Large intestine (tissue), 3 donors: ENCODE measurements around the gene HJURP. TPM values are rescaled to one million over a fixed set of nuclear protein-coding genes. Genes with fewer than 3 reads are reported as not detected.
A peak's percentile ranks its signal among the peaks of the same experiment; 100 is the strongest.

ENCODE experiments used
- DNase-seq, 2 donors: peaks; one replicate each; pipeline versions ENCODE4 v3.0.0 to v3.0.0-alpha.2; 2013
- H3K27ac ChIP-seq: one replicate; pipeline ENCODE4 v1.5.1; 2013; ENCODE audit warnings: low read length
- H3K27me3 ChIP-seq: 2 replicates; pipeline ENCODE4 v1.6.1; 2013; ENCODE audit warnings: low read length; ENCODE audit not compliant: control insufficient read depth, insufficient read depth
- H3K36me3 ChIP-seq: 2 replicates; pipeline ENCODE4 v1.6.1; 2013; ENCODE audit warnings: low read length; ENCODE audit not compliant: control insufficient read depth, insufficient read depth
- H3K4me1 ChIP-seq: one replicate; pipeline ENCODE4 v1.6.1; 2013; ENCODE audit warnings: low read length; ENCODE audit not compliant: control insufficient read depth, insufficient read depth
- H3K4me3 ChIP-seq: one replicate; pipeline ENCODE4 v1.5.1; 2013; ENCODE audit warnings: low read length
- H3K9me3 ChIP-seq: one replicate; pipeline ENCODE4 v1.6.1; 2013; ENCODE audit warnings: mild to moderate bottlenecking, low read depth, low read length, moderate library complexity; ENCODE audit not compliant: control insufficient read depth
- WGBS: methylation state at CpG from one replicate; pipeline ENCODE4 v1.1.5; 2013; ENCODE audit warnings: low lambda C conversion rate; ENCODE audit not compliant: insufficient coverage; 5-methylcytosine and 5-hydroxymethylcytosine counted together
- polyA plus RNA-seq: library from polyadenylated mRNA; unstranded; fragments of 120-200 nt; gene quantifications from one replicate; pipeline ENCODE4 v1.2.1, GENCODE V29; 2013

The HJURP gene
- polyA plus RNA-seq, 1 donor: 10.6 TPM

DNA sequence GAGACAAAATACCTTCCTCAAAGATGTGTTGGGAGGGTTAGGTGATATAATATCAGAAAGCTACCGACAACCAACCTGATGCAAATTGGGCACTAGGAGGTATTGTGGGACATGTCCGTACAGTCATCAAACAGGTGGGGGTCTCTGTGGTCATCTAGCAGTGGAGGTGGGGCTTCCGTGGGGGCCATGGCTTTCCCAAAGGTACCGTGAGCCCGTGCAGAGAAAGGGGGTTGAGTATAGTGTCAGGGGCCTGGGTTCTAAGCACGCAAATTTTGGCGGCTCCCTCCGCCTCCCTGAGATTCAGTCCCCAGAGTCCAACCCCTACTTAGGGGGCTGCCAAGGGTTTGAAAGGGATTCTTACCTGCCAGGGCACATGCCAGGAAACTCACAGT, 32.6 kb downstream of the HJURP start:
- WGBS: no CpG with 5 or more reads among the region's 8 CpGs

DNA sequence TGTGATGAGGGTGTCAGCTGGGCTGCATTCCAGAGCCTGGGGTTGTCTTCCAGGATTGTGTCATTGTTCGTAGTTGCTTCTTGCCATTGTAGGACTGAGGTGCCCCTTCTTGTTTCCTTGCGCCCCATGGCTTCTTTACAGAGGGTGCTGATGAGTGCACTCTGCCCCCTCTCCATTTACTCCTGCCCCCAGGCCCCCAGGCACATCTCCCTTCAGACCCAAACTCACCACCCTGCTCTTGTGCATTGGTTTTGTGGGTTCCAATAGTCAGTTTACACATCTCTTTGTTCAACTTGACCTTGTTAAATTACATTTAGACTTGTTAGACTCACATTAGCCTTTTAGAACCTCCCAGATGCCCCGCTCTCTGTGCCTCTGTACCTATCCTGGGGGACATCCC, 33.1 kb downstream of the HJURP start:
- Histone ChIP-seq H3K4me3 (no peak overlapping the region), H3K27me3 (no peaks in the 10 kb centered on the region), H3K4me1 (peaks cover 30% of the 10 kb centered on the region), H3K36me3 (no peaks in the 10 kb centered on the region), H3K27ac (no peak overlapping the region), H3K9me3 (no peaks in the 10 kb centered on the region)
- no CpG with 5 or more reads among the region's 3 CpGs for whole genome bisulfite sequencing
- DNase-seq: no peak

More for the DNA sequence above, 32.6 kb downstream of the HJURP start:
- peaks cover 25% of the 10 kb centered on the region for H3K4me1 ChIP-seq
- DNase-seq: no peak
- no peaks in the 10 kb centered on the region for H3K27me3 ChIP-seq
- no peaks in the 10 kb centered on the region for H3K9me3 ChIP-seq
- H3K27ac ChIP-seq: no peak overlapping the region
- H3K36me3 ChIP-seq: no peaks in the 10 kb centered on the region
- no peak overlapping the region for H3K4me3 ChIP-seq

DNA sequence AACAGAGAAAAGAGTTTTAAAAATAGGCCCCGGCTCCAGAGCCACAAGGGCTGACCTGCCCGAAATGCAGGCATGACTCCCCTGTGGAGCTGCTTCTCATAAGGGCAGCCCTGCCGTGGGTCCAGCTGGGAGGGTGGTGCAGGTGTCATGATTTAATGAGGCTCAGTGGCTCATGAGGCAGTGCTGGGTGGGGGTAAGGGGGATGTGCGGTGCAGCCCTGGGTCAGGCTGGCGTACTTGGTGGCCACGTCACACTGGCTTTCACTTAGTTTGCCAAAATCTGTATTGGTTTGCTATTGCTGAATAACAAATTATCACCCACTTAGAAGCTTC, 33.6 kb downstream of the HJURP start:
- DNase-seq: no peak
- WGBS: 80% methylated on average over 1 of the region's 6 CpGs
- H3K9me3 ChIP-seq: no peaks in the 10 kb centered on the region
- H3K4me1 ChIP-seq: peaks cover 30% of the 10 kb centered on the region
- no peak overlapping the region for H3K4me3 ChIP-seq
- no peak overlapping the region for H3K27ac ChIP-seq
- no peaks in the 10 kb centered on the region for H3K27me3 ChIP-seq
- no peaks in the 10 kb centered on the region for H3K36me3 ChIP-seq

DNA sequence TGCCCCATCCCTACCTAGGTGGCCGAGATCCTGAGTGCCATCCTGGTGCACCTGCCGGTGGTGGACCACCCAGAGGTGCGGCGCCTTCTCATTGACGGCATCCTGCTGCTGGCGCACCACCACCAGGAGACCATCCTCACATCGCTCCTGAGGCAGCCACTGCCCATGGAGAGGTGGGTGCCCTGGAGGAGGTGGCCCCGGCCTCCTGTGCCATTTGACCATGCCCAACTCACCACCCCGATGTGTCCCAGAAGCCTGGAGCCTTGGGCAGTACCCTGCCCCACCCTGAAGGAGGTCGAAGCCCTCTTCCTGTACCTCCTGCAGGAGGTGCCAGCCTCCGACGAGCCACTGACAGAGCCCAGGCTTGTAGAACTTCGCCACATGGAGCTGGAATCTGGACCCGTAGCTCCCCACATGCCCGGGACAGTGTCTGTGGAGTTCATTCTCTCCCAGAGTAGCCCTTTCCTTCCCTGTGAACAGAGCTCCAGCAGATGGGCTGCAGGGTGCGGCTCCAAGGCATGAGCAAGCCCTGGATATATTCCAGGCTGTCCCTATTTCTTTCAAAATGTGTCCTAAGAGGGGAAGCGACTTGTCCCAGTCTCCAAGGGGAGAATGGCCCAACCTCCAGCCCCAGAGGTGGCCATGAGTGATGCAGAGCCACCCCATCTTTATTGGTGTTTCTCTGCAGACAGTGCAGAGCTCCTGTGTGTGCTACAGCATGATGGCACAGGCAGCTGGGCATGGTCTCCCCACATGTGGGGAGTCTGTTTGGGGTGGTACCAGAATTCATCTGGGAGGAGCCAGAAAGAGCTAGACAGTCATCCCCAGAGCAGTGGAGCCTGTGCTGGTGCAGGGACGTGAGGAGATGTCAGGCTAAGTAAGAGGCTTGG, 34.2 kb downstream of the HJURP start:
- H3K9me3 ChIP-seq: no peaks in the 10 kb centered on the region
- no peaks in the 10 kb centered on the region for H3K36me3 ChIP-seq
- H3K4me1 ChIP-seq: peaks cover 30% of the 10 kb centered on the region
- DNase-seq: no peak
- no peak overlapping the region for H3K27ac ChIP-seq
- no peaks in the 10 kb centered on the region for H3K27me3 ChIP-seq
- WGBS: no CpG with 5 or more reads among the region's 18 CpGs
- no peak overlapping the region for H3K4me3 ChIP-seq

DNA sequence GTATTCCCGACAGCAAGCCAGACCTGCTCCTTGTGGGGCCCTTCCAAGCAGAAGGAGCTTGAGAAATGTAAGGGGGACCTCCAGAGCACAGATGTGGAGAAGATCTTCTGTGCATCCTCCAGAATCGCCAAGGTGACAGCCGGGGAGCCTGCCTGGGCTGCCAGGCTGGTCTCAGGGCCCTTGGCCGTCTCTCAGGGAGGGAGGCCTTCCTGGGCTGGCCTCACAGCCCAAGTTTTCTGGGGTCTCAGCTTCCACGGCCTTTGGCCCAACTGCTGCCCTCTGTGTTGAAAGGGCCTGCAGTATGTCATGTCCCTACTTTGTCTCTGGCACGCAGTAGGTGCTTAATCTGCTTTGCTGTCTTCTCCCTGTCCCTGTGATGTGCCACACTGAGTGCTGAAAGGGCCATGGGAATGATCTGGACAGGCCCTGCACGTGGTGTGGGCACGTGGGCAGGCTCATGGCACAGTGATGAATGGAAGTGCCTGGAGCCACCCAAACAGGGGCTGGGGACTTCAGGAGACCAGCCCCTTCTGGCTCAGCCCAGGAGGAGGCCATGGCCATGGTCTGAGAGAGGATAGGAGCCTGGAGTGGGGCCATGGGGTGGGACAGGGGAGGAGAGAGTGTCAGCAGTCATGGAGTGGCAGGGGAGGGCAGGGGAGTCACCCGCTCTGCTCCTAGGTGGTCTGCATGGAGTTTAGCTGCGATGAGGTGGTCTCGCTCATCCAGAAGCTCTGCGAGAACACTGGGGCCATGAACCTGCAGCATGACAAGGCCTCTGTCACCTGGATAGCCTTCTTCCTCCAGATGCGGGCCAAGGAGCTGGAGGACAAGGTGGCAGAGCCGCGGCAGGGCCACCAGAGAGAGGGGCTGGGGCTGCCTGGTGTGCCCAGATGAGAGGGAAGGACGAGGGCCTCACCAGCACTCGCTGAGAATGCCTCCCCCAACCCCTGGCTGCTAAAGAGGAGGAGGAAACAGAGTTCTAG, 35.4 kb downstream of the HJURP start:
- Histone ChIP-seq H3K4me1 (peaks cover 30% of the 10 kb centered on the region), H3K9me3 (no peaks in the 10 kb centered on the region), H3K36me3 (no peaks in the 10 kb centered on the region), H3K27ac (no peak overlapping the region), H3K27me3 (no peaks in the 10 kb centered on the region), H3K4me3 (no peak overlapping the region)
- WGBS: no CpG with 5 or more reads among the region's 17 CpGs
- no peak for DNase-seq

DNA sequence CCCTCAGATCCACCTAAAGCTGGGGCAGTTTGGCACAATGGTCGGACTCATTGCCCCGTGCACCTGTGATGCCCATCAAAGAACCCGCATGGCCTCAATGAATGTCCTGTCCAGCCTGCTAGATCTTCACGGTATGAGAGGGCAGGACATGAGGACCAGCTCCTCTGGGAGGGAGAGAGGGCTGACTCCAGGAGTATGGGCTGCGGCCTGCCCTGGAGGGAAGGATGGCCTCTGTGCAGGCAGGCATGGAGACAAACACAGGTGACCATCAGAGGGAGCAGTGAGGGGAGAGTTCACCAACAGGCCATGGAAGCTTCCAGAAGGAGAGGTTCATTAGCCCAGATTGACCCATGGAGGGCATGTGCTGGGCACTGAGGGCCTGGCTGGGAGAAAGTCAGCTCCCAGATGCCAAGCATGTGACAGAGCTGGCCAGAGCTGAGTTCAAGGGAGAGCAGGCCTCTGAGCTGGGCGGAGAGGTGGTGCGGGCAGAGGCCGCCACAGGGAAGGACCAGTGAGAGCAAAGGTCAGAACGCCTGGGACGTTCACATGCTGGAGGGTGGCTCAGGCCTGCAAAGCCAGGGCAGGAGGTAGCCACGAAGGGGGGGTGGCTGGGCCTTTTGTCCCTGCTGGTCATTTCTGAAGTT, 36.2 kb downstream of the HJURP start:
- Histone ChIP-seq H3K36me3 (no peaks in the 10 kb centered on the region), H3K27me3 (no peaks in the 10 kb centered on the region), H3K27ac (peak overlapping the region; percentile 58), H3K4me1 (peaks cover 29% of the 10 kb centered on the region), H3K9me3 (no peaks in the 10 kb centered on the region), H3K4me3 (no peak overlapping the region)
- DNase-seq: peak in 1 of 2 donors; percentile 52
- no CpG with 5 or more reads among the region's 11 CpGs for WGBS

DNA sequence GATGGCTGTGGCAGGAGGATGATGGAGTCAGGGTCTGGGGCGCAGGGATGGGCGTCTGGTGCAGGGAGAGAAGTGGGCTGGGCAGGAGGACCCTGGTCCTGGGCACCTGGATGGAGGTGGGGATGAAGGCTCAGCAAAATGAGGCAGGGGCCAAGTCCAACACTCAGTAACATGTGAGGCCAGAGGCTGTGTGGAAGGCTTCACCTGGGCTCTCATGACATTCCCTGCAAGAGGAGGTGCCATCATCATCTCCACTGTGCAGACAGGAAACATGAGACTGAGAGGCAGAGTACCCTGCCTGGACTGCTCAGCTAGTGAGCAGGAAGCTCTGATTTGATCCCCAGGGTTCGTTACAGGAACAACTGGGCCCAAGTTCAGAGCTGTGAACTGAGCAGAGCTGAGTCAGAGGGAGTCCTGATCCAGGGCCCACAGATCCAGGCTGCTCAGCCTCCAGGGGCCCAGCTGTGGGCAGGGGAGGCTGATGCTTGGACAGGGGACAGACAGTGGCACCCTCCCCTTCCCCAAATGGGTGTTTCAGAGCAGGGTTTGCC, 36.9 kb downstream of the HJURP start:
- Histone ChIP-seq H3K4me1 (peaks cover 24% of the 10 kb centered on the region), H3K27me3 (no peaks in the 10 kb centered on the region), H3K4me3 (no peak overlapping the region), H3K27ac (peak overlapping the region; percentile 58), H3K9me3 (no peaks in the 10 kb centered on the region), H3K36me3 (no peaks in the 10 kb centered on the region)
- no CpG with 5 or more reads among the region's 3 CpGs for WGBS
- peak; percentile 37 to 72 for DNase-seq

DNA sequence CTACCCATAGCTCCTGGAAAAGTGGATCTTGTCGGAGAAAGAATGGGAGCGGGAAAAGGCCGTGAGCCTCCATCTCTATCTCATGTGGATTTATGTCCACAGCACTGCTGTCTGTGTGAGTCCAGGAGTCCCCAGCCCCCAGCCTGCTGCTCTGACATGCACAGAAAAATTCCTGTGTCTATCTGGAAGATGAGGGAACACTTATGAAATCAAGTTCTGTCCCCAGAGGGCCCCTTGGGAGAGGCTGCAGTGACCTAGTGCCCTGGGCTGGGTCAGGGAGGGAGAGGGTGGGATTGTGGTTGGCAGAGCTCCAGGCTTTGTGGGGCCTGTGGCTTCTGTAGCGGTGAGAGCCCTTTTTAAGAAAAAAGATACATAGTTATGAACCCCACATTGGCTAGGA, 37.6 kb downstream of the HJURP start:
- peak; percentile 62 to 82 for DNase-seq
- H3K27me3 ChIP-seq: no peaks in the 10 kb centered on the region
- H3K4me1 ChIP-seq: peaks cover 24% of the 10 kb centered on the region
- no CpG with 5 or more reads among the region's 4 CpGs for WGBS
- H3K9me3 ChIP-seq: no peaks in the 10 kb centered on the region
- H3K36me3 ChIP-seq: no peaks in the 10 kb centered on the region
- no peak overlapping the region for H3K4me3 ChIP-seq
- peak overlapping the region; percentile 58 for H3K27ac ChIP-seq

DNA sequence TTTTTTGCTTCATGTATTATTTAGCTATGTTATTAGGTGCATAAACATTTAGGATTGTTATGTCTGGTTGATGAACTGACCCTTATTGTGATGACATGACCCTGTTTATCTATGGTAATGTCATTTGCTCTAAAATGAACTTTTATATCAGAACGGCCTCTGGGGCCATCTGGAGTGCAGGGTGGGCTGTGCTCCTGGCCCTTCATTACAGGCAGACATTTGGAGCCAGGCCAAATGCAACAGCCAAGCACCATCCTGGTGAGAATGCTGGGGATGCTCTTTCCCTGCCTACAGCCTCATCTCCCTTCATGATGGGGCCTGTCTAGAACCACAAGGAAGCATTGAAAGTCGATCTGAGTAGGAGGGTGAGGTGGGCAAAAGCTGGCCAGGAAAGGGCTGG, 38.0 kb downstream of the HJURP start:
- DNase-seq: no peak
- Histone ChIP-seq H3K4me1 (peaks cover 24% of the 10 kb centered on the region), H3K36me3 (no peaks in the 10 kb centered on the region), H3K4me3 (no peak overlapping the region), H3K27me3 (no peaks in the 10 kb centered on the region), H3K9me3 (no peaks in the 10 kb centered on the region), H3K27ac (peak overlapping the region; percentile 58)
- no CpG with 5 or more reads among the region's 2 CpGs for WGBS

DNA sequence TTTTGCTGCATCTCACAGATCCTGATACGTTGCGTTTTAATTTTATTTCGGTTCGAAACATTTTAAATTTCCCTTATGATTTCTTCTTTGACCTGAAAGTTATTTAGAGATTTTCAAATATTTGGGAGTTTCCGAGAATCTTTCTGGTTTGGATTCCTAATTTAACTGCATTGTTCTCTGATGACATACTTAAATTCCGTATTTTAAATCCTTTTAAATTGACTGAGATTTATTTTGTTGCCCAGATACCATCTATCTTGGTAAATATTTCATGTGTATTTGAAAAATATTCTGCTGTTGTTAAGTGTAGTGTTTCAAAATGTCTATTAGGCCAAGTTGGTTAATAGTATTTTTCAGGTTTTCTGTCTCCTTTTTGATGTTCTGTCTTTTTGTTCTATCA, 38.5 kb downstream of the HJURP start:
- WGBS: 100% methylated on average over 4 of the region's 6 CpGs
- no peak overlapping the region for H3K27ac ChIP-seq

More for the DNA sequence above, 38.5 kb downstream of the HJURP start:
- Histone ChIP-seq H3K9me3 (no peaks in the 10 kb centered on the region), H3K27me3 (no peaks in the 10 kb centered on the region), H3K4me1 (peaks cover 24% of the 10 kb centered on the region), H3K36me3 (no peaks in the 10 kb centered on the region), H3K4me3 (no peak overlapping the region)
- no peak for DNase-seq
